ENCODE data around the gene SPAG9. TPM values are rescaled to one million over a fixed set of nuclear protein-coding genes. Genes with fewer than 3 reads are reported as not detected.

The SPAG9 gene
- total RNA-seq, 1 experiment from 2014 or later = 54.3 TPM

DNA sequence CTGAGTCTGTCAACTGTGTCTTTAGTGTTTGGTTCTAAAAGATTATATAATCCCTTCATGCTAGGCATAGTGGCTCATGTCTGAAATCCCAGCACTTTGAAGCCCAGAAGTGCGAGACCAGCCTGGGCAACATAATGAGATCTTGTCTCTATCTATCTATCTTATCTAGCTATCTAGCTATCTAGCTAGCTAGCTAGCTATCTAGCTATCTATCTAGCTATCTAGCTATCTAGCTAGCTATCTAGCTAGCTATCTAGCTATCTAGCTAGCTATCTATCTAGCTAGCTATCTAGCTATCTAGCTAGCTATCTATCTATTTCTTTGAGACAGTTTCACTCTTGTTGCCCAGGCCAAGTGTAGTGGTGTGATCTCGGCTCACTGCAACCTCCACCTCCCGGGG lies 43.8 kb downstream of the SPAG9 start:
- Histone ChIP-seq H2BK5ac (ENCODE audit: insufficient read length, low read length) (no peak overlapping the region), H3K27me3 (ENCODE audit: insufficient read depth, low read length) (no peaks in the 10 kb centered on the region), H2AK5ac (ENCODE audit: insufficient read length, low read length) (no peak overlapping the region), H2BK120ac (ENCODE audit: low read depth, low read length, poor library complexity, severe bottlenecking) (no peak overlapping the region), H4K91ac (ENCODE audit: insufficient read length, low read depth, low read length) (no peak overlapping the region), H2AFZ (ENCODE audit: low read length) (no peak overlapping the region), H4K5ac (ENCODE audit: insufficient read length, low read depth, low read length) (no peak overlapping the region), H3K4ac (ENCODE audit: low read depth, low read length) (no peak overlapping the region), H4K8ac (replicated peaks; ENCODE audit: insufficient read length, low read depth, low read length) (no peak overlapping the region), H3K9me3 (ENCODE audit: control insufficient read depth, low read depth, low read length) (no peaks in the 10 kb centered on the region), H4K20me1 (ENCODE audit: control insufficient read depth, insufficient read depth, insufficient read length) (no peaks in the 10 kb centered on the region), H3K9ac (ENCODE audit: extremely low read depth, insufficient read length, low read length) (no peak overlapping the region), H3K56ac (ENCODE audit: insufficient read length, low read depth, low read length) (no peak overlapping the region), H3K14ac (ENCODE audit: insufficient read depth, low read length) (no peak overlapping the region), H2BK15ac (ENCODE audit: low read depth, low read length) (no peak overlapping the region), H3K23me2 (ENCODE audit: insufficient read length, low read depth, low read length, poor library complexity, severe bottlenecking) (no peaks in the 10 kb centered on the region), H3T11ph (ENCODE audit: low read length) (no peak overlapping the region), H3K79me1 (ENCODE audit: insufficient read depth, low read depth, low read length, poor library complexity, severe bottlenecking) (peaks cover 3% of the 10 kb centered on the region), H2BK12ac (ENCODE audit: insufficient read length, low read depth, low read length) (no peak overlapping the region), H3K4me2 (ENCODE audit: insufficient read depth, insufficient read length, low read length) (no peak overlapping the region), H3K4me1 (ENCODE audit: insufficient read depth, low read length) (no peaks in the 10 kb centered on the region), H3K23ac (ENCODE audit: insufficient read length, low read depth, low read length) (no peak overlapping the region), H3K79me2 (ENCODE audit: insufficient read depth, low read length) (no peaks in the 10 kb centered on the region), H3K27ac (ENCODE audit: insufficient read length, low read depth, low read length) (no peak overlapping the region), H3K18ac (ENCODE audit: insufficient read length, low read depth, low read length) (no peak overlapping the region), H2BK20ac (ENCODE audit: low read depth, low read length, poor library complexity, severe bottlenecking) (no peak overlapping the region)
- Mint-ChIP-seq H3K27me3 (ENCODE audit: low read depth) (no peaks in the 10 kb centered on the region), H3K4me3 (no peak overlapping the region), H3K27ac (no peak overlapping the region; a peak in 1 of 7 replicates), H3K36me3 (ENCODE audit: insufficient read depth in 1 of 3, low read depth in 3 of 3) (peaks cover 6 to 26% (median 26%) of the 10 kb centered on the region in 3 experiments; a peak in 6 of 7 replicates), H3K4me1 (no peaks in the 10 kb centered on the region), H3K9me3 (no peaks in the 10 kb centered on the region)
- WGBS (ENCODE audit: extremely low coverage, insufficient read length, low lambda C conversion rate) = no CpG with 5 or more reads among the region's 3 CpGs
- no peak for DNase-seq
- TF ChIP-seq, protein P1, sequence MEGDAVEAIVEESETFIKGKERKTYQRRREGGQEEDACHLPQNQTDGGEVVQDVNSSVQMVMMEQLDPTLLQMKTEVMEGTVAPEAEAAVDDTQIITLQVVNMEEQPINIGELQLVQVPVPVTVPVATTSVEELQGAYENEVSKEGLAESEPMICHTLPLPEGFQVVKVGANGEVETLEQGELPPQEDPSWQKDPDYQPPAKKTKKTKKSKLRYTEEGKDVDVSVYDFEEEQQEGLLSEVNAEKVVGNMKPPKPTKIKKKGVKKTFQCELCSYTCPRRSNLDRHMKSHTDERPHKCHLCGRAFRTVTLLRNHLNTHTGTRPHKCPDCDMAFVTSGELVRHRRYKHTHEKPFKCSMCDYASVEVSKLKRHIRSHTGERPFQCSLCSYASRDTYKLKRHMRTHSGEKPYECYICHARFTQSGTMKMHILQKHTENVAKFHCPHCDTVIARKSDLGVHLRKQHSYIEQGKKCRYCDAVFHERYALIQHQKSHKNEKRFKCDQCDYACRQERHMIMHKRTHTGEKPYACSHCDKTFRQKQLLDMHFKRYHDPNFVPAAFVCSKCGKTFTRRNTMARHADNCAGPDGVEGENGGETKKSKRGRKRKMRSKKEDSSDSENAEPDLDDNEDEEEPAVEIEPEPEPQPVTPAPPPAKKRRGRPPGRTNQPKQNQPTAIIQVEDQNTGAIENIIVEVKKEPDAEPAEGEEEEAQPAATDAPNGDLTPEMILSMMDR (conservative IDR thresholded peaks at IDR 0.05) = no peak

Measured in H9 (cell line).